Erythroblast (primary cell): ENCODE data around the gene VEGFC.

ENCODE experiments used
- GATA1 ChIP-seq: IDR thresholded peaks from 2 replicates; pipeline ENCODE4 v1.6.1; 2011; ENCODE audit warnings: low read depth, mild to moderate bottlenecking, control low read depth, low read length, moderate library complexity
- POLR2A ChIP-seq: IDR thresholded peaks from 2 replicates; pipeline ENCODE4 v1.6.1; 2011; ENCODE audit warnings: mild to moderate bottlenecking, low read length

DNA sequence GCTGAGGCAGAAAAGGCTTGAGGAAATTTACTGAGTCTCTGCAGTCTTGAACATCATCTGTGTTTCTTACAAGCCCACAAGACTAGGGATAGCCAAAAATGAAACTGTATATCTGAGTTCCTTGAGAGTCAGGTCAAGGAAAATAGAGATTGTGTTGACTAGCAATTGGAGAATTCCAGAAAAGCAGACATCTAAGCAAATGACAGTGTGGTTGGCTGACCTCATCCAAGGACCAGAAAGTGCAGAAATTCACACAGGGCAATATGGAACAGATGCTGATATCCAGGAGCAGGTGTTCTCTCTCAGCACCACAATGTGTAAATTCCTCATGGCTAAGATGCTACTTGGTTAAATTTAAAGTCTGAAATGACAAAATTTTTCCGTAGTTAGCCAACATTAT is 146.4 kb downstream of the VEGFC start:
- TF ChIP-seq POLR2A (no peak), GATA1 (no peak)
